Activated B cell treated with CpG ODN at 0.5 μM for 24 hours (primary cell): Measurements from ENCODE around the gene GKN2. TPM values are rescaled to one million over a fixed set of nuclear protein-coding genes. Genes with fewer than 3 reads are reported as not detected.
"Not testable (repeated sequence)": the region's sequence is repeated elsewhere in the genome, so short reads cannot be mapped to it uniquely, and the experiment has no call there.

Source experiments
- ATAC-seq: fragments of 200-7000 bp; cut with Tn5 transposase; one replicate; pipeline ENCODE4 v1.10.0; 2021; ENCODE audit warnings: low read depth, mild to moderate bottlenecking, moderate library complexity
- CTCF ChIA-PET: fragments of 350-600 bp; sonication (Branson Sonifier 250); formaldehyde crosslinking; loops from one replicate; lab custom pipeline; 2021; ENCODE audit warnings: antibody characterized with exemption; lab: Charles Lee
- POLR2A ChIA-PET: fragments of 350-600 bp; sonication (Branson Sonifier 250); formaldehyde crosslinking; loops from one replicate; lab custom pipeline; 2021; ENCODE audit warnings: antibody characterized with exemption; lab: Charles Lee
- DNase-seq: peaks from one replicate; pipeline ENCODE4 v3.0.0; 2022
- H3K27ac Mint-ChIP-seq: one replicate; pipeline ENCODE4 v1.8.0; 2020; ENCODE audit warnings: mixed read lengths
- H3K27me3 Mint-ChIP-seq: one replicate; pipeline ENCODE4 v1.8.0; 2021; ENCODE audit warnings: mixed read lengths
- H3K36me3 Mint-ChIP-seq: one replicate; pipeline ENCODE4 v1.8.0; 2021; ENCODE audit warnings: low read depth, mixed read lengths
- H3K4me1 Mint-ChIP-seq: one replicate; pipeline ENCODE4 v1.8.0; 2021; ENCODE audit warnings: mixed read lengths
- H3K4me3 Mint-ChIP-seq: one replicate; pipeline ENCODE4 v1.8.0; 2020; ENCODE audit warnings: mild to moderate bottlenecking, mixed read lengths
- H3K9me3 Mint-ChIP-seq: one replicate; pipeline ENCODE4 v1.8.0; 2020; ENCODE audit warnings: mixed read lengths
- intact Hi-C: fragments of 100-400 bp; cut with micrococcal nuclease; formaldehyde crosslinking; loops from one replicate; pipeline ENCODE4 v1.15.1; 2024
- total RNA-seq: library from RNA; stranded (reverse); gene quantifications from 2 replicates; pipeline ENCODE4 v1.2.3, GENCODE V29; 2022
- TF ChIP-seq, protein P1 (sequence below): fragments of 200-600 bp; IDR thresholded peaks from one replicate; pipeline ENCODE4 v1.8.0; 2022; ENCODE audit warnings: antibody characterized with exemption, mild to moderate bottlenecking

The GKN2 gene
- total RNA-seq, 1 donor from 2014 or later, result not detected

DNA sequence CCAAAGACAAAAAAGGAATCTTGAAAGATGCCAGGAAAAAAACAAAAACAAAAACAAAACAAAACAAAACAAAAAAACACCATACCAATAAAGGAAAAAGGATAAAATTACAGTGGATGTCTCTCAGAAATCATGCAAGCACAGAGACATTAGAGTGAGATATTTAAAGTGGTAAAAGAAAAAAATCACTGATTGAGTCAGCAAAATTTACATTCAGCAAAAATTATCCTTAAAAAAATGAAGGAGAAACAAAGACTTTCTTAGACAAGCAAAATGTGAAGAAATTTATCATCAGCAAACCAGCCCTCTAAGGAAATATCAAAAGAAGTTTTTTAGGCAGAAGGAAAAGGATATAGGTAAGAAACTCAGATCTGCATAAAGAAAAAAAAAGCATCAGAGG, 11.6 kb upstream of the GKN2 start:
- ChIA-PET POLR2A (no interaction called here), CTCF (no interaction called here)
- no peaks in the 10 kb centered on the region for H3K36me3 Mint-ChIP-seq

GRCh38 chr2:68961380-68961779, 8.7 kb upstream of the GKN2 start:
- TF ChIP-seq, protein P1, sequence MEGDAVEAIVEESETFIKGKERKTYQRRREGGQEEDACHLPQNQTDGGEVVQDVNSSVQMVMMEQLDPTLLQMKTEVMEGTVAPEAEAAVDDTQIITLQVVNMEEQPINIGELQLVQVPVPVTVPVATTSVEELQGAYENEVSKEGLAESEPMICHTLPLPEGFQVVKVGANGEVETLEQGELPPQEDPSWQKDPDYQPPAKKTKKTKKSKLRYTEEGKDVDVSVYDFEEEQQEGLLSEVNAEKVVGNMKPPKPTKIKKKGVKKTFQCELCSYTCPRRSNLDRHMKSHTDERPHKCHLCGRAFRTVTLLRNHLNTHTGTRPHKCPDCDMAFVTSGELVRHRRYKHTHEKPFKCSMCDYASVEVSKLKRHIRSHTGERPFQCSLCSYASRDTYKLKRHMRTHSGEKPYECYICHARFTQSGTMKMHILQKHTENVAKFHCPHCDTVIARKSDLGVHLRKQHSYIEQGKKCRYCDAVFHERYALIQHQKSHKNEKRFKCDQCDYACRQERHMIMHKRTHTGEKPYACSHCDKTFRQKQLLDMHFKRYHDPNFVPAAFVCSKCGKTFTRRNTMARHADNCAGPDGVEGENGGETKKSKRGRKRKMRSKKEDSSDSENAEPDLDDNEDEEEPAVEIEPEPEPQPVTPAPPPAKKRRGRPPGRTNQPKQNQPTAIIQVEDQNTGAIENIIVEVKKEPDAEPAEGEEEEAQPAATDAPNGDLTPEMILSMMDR, result no peak
- Mint-ChIP-seq H3K4me3 (no peak overlapping the region), H3K4me1 (no peaks in the 10 kb centered on the region), H3K9me3 (no peaks in the 10 kb centered on the region), H3K27ac (no peak overlapping the region), H3K36me3 (no peaks in the 10 kb centered on the region), H3K27me3 (peaks cover 7% of the 10 kb centered on the region)
- ChIA-PET POLR2A (no interaction called here), CTCF (no interaction called here)
- no peak for DNase-seq
- ATAC-seq, result no peak
- intact Hi-C loops, result no loop called here

More for the DNA sequence above, 11.6 kb upstream of the GKN2 start:
- DNase-seq (no peak), ATAC-seq (no peak)
- Mint-ChIP-seq H3K4me3 (no peak overlapping the region), H3K4me1 (no peaks in the 10 kb centered on the region), H3K9me3 (peaks cover 2% of the 10 kb centered on the region), H3K27ac (no peak overlapping the region), H3K27me3 (peaks cover 7% of the 10 kb centered on the region)
- TF ChIP-seq, protein P1, result no peak
- intact Hi-C loops, result no loop called here

DNA sequence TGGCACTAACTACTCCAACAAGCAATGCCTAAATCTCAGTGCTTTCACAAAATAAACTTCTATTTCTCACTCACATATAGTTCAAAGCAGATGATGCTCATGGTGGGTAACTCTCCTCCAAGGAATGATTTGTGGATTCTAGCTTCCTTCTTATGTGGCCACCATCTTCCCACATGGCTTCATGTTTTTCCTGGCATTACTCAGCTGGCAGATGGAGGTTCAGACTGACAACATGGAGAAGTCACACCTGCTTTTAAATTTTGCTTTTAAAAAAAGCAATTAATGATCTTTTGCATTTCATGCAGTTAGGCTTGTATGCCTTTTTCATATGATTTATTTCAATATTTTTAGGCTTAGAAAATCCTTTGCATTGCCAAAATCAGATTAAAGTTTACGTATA, 6.3 kb upstream of the GKN2 start:
- Mint-ChIP-seq H3K9me3 (peaks cover 5% of the 10 kb centered on the region), H3K27ac (no peak overlapping the region), H3K27me3 (peaks cover 9% of the 10 kb centered on the region), H3K4me3 (no peak overlapping the region), H3K36me3 (no peaks in the 10 kb centered on the region), H3K4me1 (no peaks in the 10 kb centered on the region)
- TF ChIP-seq, protein P1, result no peak
- POLR2A ChIA-PET, result no interaction called here
- ATAC-seq (no peak), DNase-seq (no peak)
- intact Hi-C loops, result no loop called here
- CTCF ChIA-PET, result no interaction called here

DNA sequence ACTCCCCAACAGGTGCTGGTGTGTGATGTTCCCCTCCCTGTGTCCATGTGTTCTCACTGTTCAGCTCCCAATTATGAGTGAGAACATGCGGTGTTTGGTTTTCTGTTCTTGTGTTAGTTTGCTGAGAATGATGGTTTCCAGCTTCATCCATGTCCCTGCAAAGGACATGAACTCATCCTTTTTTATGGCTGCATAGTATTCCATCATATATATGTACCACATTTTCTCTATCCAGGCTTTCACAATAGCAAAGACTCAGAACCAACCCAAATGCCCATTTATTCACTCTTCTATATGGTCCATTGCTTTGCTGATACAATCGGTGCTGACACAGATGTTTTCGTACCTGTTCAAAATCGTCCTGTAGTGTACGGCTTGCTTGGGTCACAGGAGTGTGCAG, 2.7 kb upstream of the GKN2 start:
- H3K27me3 Mint-ChIP-seq, result peaks cover 12% of the 10 kb centered on the region
- POLR2A ChIA-PET, H3K9me3 Mint-ChIP-seq, DNase-seq, H3K4me3 Mint-ChIP-seq, H3K36me3 Mint-ChIP-seq, intact Hi-C loops, H3K27ac Mint-ChIP-seq, CTCF ChIA-PET, ATAC-seq, H3K4me1 Mint-ChIP-seq: not testable (repeated sequence)

DNA sequence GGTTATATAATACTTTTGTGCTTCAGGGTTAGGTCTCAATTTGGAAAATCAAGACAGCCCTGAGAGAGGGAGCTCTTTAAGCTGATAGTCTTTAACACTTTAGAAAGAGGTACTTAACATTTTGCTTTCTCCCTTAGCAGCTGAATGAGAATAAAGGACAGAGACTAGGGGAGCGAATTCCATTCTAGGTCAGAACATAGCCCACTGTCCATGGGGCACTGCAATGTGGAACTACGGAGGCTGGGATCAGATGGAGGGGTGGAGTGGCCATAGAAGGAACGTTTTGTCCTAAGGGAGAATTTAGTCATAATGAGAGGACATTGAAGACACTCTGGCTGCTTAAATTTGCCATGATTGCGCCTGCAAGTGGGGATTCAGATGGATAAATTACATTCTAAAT, 794 bp downstream of the GKN2 start:
- no peak overlapping the region for H3K27ac Mint-ChIP-seq
- H3K9me3 Mint-ChIP-seq, result peaks cover 5% of the 10 kb centered on the region
- H3K27me3 Mint-ChIP-seq, result peaks cover 20% of the 10 kb centered on the region
- intact Hi-C loops, result no loop called here
- ChIA-PET POLR2A (interaction anchor here (0.6 kb wide), 1 partner anchor 202 kb away, joined by 3 read pairs; no protein-coding TSS in a partner anchor), CTCF (no interaction called here)
- TF ChIP-seq, protein P1, result no peak
- no peak overlapping the region for H3K4me3 Mint-ChIP-seq
- no peak for DNase-seq
- ATAC-seq, result no peak
- no peaks in the 10 kb centered on the region for H3K36me3 Mint-ChIP-seq
- H3K4me1 Mint-ChIP-seq, result no peaks in the 10 kb centered on the region

DNA sequence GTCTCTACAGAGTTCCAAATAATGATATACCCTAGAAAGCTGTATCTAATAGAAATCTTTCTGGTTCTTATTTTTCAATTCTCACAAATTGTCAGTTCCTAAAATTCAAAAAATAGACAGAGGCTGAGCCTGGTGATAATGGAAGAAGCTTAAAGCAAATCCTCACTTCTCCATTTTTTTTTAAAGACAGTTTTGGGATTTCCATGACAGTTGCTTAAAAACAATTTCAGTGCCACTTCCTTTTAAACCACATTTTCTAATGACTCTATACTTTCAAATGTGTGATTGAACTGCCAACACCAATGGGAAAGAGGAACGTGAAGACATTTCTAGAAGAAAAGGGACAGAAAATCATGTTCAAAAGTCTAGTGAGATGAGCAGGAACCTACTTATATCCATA, 4.0 kb downstream of the GKN2 start:
- TF ChIP-seq, protein P1, result no peak
- DNase-seq (no peak), ATAC-seq (no peak)
- Mint-ChIP-seq H3K36me3 (no peaks in the 10 kb centered on the region), H3K9me3 (peaks cover 4% of the 10 kb centered on the region), H3K27me3 (peaks cover 23% of the 10 kb centered on the region), H3K27ac (no peak overlapping the region), H3K4me3 (no peak overlapping the region), H3K4me1 (no peaks in the 10 kb centered on the region)
- POLR2A ChIA-PET, result no interaction called here
- intact Hi-C loops, result no loop called here
- CTCF ChIA-PET, result no interaction called here
